NCI-H2081 treated with DMSO at 0.1 percent for 48 hours (cell line): Measurements from ENCODE around the gene PCBP3.
"Not testable (repeated sequence)": the region's sequence is repeated elsewhere in the genome, so short reads cannot be mapped to it uniquely, and the experiment has no call there.

Experiments
- DNase-seq: peaks from one replicate; lab custom pipeline; 2025; lab: John Stamatoyannopoulos, UW

Gene PCBP3

DNA sequence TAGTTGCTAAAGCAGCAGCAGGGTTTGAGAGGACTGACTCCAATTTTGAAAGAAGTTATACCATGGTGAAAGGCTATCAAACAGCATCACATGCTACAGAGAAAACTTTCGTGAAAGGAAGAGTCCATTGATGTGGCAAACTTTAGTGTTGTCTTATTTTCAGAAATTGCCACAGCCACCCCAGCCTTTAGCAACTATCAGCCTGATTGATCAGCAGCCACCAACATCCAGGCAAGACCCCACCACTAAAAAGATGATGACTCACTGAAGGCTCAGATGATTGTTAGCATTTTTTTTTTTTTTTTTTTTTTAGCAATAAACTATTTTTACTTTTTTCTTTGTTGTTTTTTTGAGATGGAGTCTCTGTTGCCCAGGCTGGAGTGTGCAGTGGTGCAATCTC is 35.3 kb downstream of the PCBP3 start:
- DNase-seq, result not testable (repeated sequence)

DNA sequence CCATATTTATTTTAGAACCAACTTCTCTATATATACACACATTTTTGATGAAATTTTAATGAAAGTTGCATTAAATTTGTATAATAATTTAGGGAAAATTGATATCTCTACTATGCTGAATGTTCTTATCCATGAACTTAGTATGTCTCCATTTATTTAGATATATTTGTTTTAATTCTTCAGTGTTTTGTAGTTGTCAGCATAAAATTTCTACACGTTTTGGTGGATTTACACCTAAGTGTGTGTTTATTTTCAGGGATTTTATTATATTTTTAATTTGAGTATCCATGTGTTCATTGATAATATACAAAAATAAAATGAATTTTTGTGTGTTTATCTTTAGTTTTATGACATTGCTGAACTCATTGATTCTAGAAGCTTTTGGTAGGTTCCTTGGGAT is 36.7 kb downstream of the PCBP3 start:
- no peak for DNase-seq

DNA sequence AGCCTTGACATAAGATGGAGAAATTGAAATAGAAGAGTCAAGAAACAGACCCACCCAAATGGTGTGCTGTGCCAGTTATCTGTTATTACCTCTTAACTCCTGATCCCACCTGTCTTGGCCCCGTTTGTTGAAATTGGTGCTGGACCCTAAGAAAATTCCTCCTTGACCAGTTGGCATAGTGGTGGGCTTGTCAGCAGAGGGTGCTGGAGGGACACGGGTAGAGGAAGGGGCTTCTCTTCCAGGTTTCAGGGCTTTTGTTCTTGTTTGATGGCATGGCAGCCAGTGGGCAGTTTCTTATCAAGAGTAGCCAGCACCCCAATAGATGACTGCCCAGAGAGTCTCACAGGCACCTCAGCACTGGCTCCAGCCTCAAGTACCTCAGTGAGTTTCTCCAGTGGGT is 51.6 kb downstream of the PCBP3 start:
- no peak for DNase-seq

DNA sequence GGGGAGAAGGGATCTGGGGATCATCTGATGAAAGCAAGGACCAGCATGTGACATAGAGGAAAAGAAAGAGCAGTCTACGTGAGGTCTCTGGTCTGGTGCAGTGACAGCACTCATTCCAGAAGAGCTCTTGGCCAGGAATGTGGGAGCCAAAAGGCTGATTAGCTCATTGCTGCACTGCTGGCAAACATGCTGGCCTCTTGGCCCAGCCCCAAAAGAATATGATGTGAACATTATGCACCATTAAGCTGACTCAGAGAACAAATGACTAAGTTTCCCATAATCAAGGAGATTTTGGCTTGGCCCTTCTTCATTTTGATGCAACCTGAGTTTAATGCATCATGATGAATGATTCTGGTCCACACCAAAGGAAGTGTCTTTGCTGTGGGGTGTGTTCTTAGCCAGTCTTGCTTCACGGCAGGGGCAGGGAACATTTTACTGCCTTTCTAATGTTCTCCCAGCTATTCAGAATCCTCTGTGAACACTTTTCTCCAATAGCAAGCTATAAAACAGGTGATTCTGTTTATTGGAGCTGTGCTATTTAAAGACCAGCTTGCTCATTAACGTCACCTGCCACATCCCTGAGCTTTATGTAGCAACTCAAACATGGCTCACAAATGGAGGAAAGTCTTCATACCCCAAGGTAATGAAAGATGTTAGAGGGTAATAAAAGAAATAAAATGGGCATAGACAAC is 55.1 kb downstream of the PCBP3 start:
- DNase-seq, result no peak

DNA sequence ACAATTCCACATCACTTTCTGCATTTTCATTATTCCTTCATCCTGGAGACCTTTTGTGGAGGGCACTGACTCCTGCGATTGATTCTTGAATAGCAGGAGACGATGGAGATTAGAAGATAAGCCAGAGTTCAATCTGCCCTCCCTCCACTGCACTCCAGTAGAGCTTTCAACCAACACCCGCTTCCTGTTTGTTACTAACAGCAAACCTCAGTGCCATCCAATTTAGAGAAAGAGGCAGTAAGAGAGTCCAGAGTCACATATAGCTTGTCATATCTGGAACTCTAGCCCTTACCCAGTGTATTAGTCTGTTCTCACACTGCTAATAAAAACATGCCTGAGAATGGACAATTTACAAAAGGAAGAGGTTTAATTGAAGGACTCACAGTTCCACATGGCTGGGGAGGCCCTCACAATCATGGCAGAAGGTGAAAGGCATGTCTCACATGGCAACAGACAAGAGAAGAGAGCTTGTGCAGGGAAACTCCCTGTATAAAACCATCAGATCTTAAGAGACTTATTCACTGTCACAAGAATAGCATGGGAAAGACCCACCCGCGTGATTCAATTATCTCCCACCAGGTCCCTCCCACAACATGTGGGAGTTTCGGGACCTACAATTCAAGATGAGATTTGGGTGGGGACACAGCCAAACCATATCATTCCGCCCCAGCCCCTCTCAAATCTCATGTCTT is 55.9 kb downstream of the PCBP3 start:
- no peak for DNase-seq

DNA sequence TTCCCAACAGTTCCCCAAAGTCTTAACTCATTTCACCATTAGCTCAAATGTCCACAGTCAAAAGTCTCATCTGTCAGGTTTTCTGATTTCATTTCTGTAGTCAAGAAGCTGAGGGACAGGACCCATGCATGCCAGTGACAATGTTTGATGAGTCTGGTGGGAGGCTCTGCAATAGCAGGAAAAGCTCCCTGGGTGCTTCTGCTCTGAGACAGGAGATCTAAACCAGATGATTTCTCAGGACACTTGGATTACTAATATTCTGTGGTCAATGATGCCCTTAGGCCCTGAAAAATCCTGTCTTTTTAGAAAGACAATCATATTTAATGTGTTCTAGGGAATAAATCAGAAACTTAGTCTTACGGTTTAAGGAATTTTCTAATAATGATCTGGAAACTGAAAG is 56.4 kb downstream of the PCBP3 start:
- no peak for DNase-seq

DNA sequence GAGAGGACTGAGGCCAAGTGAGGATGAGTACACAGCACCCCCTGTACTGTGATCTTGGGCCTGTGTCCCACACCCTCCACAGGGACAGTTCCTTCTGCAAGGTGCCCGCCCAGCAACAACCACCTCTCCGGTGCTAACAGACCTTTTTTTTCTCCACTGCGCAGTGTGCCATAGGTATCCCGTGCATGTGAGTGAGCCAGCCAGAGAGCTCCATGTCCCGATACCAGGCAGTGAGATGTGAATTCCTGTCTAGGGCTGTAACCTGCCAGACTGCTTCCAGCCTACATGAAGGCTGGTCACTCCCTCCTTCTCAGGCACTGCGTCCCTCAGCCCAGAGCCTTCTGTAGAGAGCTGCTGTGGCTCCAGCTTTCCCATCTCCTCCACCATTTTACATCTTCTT is 56.9 kb downstream of the PCBP3 start:
- no peak for DNase-seq

DNA sequence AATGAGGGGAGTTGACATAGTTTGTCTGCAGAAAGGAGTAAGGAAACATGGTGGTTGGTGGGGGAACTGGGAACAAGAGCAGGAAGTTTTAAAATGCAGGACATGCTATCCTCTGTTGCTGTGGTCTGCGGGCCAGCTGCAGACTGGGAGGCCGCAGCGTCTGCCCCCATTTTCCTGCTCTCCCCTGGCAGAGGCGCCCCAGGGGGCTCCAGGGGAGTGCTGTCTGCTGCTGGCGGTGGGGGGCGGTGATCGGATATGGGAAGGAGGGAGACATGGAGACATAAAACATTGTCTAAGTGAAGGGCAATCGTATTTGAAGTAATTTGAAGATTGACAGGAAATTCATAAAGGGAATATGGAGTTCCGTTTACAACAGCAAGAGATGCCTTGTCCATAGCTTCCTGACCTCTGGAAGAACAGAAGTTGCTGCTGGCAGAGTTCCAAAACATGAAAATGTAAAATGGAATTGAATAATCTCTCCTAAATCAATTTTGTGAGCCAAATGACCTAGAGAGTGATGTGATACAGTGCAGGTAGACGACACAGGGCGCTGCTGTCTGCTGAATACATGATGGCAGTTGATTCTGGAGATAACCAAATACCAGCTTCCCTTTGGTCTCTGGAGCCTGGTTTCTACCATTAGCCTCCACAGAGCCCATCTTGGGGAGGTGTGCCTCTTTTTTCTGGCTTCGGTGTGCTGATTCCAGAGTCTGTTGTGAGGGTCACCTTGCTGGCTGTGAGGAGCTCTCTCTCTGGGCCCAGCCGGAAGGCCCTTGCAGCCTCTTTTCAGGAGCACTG is 61.0 kb downstream of the PCBP3 start:
- no peak for DNase-seq

DNA sequence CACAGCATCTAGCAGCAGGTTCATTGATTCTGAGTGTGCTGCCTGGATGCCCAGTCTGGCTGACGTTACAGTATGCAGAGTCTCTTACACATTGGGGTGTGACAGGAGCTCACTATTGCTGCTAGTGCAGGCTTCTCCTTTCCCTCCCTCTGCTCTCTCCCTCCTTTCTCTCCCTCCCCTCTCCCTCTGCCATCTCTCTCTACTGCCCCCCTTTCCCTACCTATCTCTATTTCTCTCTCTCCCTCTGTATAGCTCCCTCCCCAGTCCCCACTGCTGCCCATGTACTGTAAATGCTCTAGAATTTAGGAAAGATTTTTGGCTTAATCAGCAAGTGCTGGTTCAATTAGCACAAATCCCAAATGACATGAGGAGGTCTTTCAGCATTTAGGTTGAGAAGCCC is 62.8 kb downstream of the PCBP3 start:
- DNase-seq, result no peak

DNA sequence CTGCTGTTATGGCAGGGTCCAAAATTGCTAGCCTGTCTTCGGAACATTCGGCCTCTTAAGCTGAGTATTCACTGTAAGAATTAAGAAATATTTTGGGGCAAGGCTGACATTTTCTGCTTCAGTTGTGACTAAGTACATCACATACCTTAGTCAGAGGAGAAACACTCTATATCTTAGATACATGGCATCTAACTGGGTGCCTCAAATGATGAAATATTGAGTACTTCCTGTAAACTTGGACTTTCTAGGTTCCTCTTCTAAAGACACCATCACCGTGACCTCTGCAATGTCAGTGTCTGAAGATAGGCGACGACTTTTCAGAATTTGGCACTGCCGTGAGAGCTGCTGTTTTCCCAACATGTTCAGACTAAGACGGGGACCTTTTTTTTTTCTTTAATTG is 65.6 kb downstream of the PCBP3 start:
- DNase-seq, result no peak

DNA sequence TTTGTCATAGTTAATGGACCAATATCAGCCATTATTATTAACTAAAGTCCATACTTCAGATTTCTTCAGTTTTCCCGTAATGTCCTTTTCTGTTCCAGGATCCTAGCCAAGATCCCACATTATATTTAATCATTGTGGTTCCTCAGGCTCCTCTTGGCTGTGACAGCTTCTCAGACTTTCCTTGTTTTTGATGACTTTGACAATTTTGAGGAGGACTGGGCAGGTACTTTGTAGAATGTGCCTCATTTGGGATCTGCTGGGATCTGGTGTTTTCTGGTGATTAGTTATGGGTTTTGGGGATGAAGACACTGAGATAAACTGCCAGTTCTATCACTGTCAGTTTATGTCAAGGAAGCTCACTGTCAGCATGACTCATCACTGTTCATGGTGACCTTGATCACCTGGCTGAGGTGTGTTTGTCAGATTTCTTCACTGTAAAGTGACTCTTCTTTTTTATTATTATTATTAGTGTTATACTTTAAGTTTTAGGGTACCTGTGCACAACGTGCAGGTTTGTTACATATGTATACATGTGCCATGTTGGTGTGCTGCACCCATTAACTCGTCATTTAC is 66.3 kb downstream of the PCBP3 start:
- no peak for DNase-seq

DNA sequence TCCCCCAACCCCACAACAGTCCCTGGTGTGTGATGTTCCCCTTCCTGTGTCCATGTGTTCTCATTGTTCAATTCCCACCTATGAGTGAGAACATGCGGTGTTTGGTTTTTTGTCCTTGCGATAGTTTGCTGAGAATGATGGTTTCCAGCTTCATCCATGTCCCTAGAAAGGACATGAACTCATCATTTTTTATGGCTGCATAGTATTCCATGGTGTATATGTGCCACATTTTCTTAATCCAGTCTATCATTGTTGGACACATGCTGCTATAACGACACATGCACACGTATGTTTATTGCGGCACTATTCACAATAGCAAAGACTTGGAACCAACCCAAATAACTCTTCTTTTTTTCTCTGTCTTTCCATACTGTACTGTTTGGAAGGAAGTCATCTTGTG is 66.8 kb downstream of the PCBP3 start:
- DNase-seq, result not testable (repeated sequence)

DNA sequence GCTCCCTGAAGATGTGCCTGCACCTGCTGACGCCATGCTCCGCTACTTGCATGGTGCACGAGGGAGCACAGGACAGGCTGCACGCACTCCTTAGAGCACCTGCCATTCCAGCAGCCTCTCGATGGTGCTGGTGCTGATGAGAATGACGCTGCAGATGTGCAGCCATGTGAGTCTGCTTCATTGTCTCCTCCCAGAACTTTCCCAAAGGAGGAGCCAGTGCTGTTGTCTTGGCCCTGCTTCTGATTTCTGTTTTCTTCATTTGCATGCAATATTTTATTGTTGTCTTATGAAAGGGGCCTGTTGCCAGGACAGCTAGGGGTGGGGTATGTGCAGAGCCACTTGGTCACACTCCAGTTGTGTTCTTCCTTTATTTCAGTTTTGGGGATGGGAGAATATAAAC is 70.1 kb downstream of the PCBP3 start:
- no peak for DNase-seq

DNA sequence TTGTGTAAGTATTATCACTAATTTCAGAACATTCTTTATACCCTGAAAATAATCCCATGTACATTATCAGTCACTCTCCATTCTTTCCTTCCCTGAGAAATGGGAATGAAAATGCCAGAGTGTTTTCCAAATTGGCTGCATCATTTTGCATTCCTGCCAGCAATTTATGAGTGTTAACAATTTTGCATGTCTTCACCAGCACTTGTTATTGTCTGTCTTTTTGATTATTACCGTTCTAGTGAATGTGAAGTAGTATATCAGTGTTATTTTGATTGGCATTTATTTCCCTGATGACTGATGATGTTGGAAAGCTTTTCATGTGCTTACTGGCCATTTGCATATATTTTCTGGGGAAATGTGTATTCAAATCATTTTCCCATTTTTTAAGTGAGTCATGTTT is 71.9 kb downstream of the PCBP3 start:
- no peak for DNase-seq

DNA sequence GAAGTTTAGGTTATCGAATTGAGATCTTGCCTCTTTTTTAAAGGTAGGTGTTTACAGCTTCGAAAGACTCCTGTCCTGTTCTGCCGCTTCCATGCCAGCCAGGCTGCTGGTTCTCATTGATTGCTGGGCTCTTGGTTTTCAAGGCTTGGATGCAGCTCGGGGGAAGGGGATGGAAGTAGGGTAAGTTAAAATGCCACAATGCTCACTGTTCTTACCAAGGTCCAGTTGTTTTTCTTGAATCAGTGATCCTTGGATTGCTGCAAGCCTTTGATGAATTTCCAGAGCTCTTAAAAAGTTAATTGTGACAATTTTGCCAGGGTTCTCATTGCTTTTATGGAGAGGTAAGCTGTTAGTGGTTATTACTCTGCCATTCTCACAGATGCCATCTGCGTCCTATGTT is 74.9 kb downstream of the PCBP3 start:
- no peak for DNase-seq

DNA sequence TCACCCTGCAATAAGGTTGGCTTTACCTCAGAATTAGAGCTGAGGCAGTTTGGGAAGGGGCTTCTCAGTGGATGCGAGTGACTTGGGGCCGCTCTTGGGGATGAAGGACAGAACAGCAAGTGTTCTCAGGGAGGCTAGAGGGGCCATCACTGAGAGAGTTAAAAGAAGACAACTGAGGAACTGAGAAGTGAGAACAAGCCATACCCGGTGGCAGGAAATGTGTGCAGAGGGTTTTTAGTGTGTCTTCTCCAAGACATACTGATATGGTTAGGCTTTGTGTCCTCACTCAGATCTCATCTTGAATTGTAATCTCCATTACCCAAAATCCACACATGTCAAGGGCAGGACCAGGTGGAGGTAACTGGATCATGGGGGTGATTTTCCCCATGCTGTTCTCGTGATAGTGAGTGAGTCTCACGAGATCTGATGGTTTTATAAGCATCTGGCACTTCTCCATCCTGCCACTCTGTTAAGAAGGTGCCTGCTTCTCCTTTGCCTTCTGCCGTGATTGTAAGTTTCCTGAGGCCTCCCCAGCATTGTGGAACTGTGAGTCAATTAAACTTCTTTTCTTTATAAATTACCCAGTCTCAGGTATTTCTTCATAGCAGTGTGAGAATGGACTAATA is 75.8 kb downstream of the PCBP3 start:
- DNase-seq, result no peak

DNA sequence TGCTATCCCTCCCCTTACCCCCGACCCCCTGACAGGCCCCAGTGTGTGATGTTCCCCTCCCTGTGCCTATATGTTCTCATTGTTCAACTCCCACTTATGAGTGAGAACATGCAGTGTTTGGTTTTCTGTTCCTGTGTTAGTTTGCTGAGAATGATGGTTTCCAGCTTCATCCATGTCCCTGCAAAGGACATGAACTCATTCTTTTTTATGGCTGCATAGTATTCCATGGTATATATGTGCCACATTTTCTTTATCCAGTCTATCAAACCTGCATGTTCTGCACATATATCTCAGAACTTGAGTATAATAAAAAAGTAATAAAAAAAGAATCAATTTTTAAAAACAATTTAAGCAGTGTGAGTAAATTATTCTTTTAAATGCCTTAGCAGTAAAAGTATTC is 76.7 kb downstream of the PCBP3 start:
- not testable (repeated sequence) for DNase-seq

DNA sequence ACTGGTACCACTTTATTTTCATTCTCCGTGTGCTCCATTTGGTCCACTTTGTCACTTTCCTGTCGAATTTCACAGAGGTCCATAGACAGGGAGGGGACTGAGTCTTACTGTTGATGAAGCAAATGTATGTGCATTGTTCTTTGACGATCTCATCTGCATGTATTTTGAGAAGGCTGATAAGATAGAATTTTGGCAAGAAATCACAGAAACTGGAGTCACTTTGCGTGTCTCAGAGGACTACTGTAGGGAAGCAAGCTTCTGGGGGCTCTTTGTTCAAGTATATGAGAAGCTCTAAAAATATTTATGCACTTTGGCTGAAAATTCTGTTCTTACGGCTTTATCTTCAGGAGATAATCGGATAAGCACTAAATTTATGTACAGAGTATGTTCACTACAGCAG is 78.1 kb downstream of the PCBP3 start:
- DNase-seq, result no peak

DNA sequence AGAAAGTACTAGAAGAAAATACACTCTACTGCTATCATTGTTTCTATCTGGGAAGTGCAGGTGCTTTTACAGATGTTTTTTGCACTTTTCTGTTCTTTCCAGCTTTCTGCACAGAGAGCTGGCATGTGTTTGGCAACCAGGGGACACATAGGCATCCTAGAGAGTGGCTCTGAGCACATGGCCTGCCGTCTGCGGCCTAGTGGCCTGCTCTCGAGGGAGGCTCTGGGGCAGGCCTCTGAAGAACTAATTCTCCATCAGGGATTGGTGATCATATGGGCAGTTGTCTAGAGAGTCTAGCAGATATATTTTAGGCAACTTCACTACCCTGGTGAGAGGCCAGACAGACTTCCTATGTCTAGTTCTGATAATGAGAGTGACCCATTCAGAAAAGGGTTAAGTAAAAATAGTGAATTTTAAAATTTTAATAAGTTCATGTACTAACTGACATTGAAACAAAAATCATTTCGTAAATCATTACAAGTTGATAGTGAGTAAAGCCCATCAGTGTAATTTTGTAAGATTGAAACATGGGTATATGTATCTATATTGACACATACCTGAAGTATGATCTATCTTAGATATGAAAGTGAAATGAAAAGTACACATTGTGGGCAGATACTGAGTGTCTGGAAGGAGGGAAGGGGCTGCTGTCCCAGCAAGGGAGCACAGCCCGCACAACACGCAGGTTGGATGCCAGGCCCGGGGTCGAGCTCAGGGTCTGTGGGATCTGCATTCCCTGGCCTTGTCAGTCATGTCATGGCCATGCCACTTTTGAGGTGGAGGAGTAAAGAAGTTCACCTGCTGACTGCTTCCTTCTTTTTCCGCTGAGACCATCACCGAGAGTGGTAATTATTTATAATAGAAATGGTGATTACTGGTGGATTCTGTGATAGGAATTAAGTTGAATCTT is 79.8 kb downstream of the PCBP3 start:
- no peak for DNase-seq

DNA sequence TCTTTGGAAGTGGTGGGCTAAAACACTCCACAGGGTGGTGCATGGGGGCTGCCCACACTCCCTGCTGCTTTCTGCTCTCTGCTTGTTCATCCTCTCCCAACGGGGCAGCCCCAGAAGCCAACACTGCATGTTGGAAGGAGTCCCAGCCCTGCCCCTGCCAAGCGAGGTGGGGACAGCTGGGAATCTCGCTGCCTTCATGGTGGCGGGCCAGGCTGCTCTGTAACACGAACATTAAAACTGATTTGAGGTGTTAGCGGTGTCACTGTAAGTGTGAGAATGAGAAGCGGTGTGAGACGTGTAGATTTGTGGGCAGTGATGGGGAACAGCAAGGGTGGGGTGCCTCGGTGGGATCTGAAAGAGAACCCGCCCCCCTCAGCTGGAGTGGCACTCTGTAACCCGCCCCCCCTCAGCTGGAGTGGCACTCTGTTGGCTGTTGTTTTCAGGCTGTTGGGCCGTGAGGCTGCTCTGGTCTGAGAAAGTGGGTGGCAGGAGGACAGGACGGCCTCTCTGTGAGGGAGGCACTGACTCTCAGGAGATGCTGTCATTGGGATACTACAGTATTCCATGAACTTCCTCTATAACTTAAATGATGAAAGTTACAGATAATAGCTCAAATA is 80.9 kb downstream of the PCBP3 start:
- no peak for DNase-seq
